ENCODE measurements around the gene TFF1. TPM values are rescaled to one million over a fixed set of nuclear protein-coding genes. Genes with fewer than 3 reads are reported as not detected.
A peak's percentile ranks its signal among the peaks of the same experiment; 100 is the strongest.

The TFF1 gene
- total and polyA plus RNA-seq, 4 experiments from 2014 or later: not detected

DNA sequence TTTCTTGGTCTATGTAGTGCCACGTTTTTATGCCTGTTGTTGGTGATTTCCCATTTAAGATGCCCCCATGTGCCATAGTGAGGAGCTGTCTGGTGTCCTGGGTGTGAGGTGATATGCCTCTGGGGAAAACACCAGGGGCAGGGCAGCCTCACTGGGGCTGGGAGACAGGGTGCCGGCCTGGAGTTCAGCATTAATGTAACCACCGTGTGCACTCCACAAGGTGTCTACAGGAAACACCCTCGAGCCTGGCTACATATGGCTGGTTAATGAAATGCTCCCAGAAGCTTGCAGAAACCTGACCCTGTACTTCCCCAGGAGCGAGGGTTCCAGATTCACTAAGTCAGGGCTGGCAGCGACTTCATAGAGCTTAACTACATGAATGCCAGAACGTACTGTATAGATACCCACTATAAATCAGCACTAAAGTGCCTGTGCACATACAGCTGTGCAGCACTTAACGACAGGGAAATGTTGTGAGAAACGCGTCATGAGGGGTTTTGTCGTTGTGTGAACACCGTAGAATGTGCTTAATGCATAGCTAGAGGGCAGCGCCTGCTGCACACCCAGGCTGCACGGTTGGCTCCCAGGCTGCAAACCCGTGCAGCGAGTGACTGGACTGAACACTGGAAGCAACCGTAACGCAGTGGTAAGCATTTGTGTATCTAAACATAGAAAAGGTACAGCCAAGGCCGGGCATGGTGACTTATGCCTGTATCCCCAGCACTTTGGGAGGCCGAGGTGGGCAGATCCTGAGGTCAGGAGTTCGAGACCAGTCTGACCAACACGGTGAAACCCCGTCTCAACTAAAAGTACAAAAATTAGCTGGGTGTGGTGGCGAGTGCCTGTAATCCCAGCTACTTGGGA, 25.9 kb downstream of the TFF1 start:
- no peaks in the 10 kb centered on the region for H3K36me3 Mint-ChIP-seq
- Histone ChIP-seq H3K4me1 (ENCODE audit: insufficient read depth, low read length) (peaks cover 10% of the 10 kb centered on the region), H3K9me3 (ENCODE audit: control insufficient read depth in 1 of 2, low read length in 2 of 2) (no peaks in the 10 kb centered on the region), H3K27ac (ENCODE audit: low read depth, low read length) (no peak overlapping the region), H3K27me3 (ENCODE audit: insufficient read depth, low read length) (no peaks in the 10 kb centered on the region), H3K36me3 (ENCODE audit: insufficient read depth, low read length) (no peaks in the 10 kb centered on the region), H3K4me3 (ENCODE audit: low read length in 2 of 2) (no peak overlapping the region)
- POLR2A ChIA-PET (ENCODE audit: partially characterized antibody): no interaction called here
- no peak overlapping the region for H3K27ac Mint-ChIP-seq
- CTCF ChIA-PET (ENCODE audit: partially characterized antibody): interaction anchor here (0.6 to 1.5 kb wide), 6 partner anchors 41 to 254 kb away, joined by 3 to 4 read pairs (median 4); partner anchors contain the start of gene UBASH3A
- H3K9me3 Mint-ChIP-seq: peaks cover 0 to 2% (median 0%) of the 10 kb centered on the region in 8 donors
- intact Hi-C loops (cut with micrococcal nuclease): no loop called here
- no peak overlapping the region for H3K4me3 Mint-ChIP-seq
- no peak for DNase-seq
- peaks cover 5 to 14% (median 8%) of the 10 kb centered on the region in 4 donors for H3K4me1 Mint-ChIP-seq
- H3K27me3 Mint-ChIP-seq: peaks cover 0 to 4% of the 10 kb centered on the region in 2 donors

GRCh38 chr21:42338729-42339715, 27.3 kb downstream of the TFF1 start:
- H3K27ac Mint-ChIP-seq: peak overlapping the region in 1 of 7 donors; percentile 32
- H3K27ac ChIP-seq (ENCODE audit: low read depth, low read length): no peak overlapping the region
- CTCF ChIA-PET (ENCODE audit: partially characterized antibody): interaction anchor here (0.5 to 4.0 kb wide), 17 partner anchors 10 to 255 kb away, joined by 3 to 60 read pairs (median 4); partner anchors contain the start of gene UBASH3A
- peaks cover 5 to 14% (median 8%) of the 10 kb centered on the region in 4 donors for H3K4me1 Mint-ChIP-seq
- peaks cover 10% of the 10 kb centered on the region for H3K4me1 ChIP-seq (ENCODE audit: insufficient read depth, low read length)
- DNase-seq: no peak
- no peaks in the 10 kb centered on the region for H3K27me3 ChIP-seq (ENCODE audit: insufficient read depth, low read length)
- H3K4me3 ChIP-seq (ENCODE audit: low read length in 2 of 2): no peak overlapping the region
- H3K36me3 Mint-ChIP-seq: no peaks in the 10 kb centered on the region
- no peak overlapping the region for H3K4me3 Mint-ChIP-seq
- H3K9me3 ChIP-seq (ENCODE audit: control insufficient read depth in 1 of 2, low read length in 2 of 2): no peaks in the 10 kb centered on the region
- peaks cover 0 to 4% of the 10 kb centered on the region in 2 donors for H3K27me3 Mint-ChIP-seq
- no peaks in the 10 kb centered on the region for H3K36me3 ChIP-seq (ENCODE audit: insufficient read depth, low read length)
- H3K9me3 Mint-ChIP-seq: peaks cover 0 to 2% (median 0%) of the 10 kb centered on the region in 8 donors
- POLR2A ChIA-PET (ENCODE audit: partially characterized antibody): interaction anchor here (1.1 to 2.0 kb wide), 5 partner anchors 66 to 157 kb away, joined by 3 to 13 read pairs (median 4); partner anchors contain the start of genes RSPH1 and UBASH3A
- intact Hi-C loops (cut with micrococcal nuclease): loop anchor here (1.0 kb wide), 2 partner anchors 86 to 111 kb away; no protein-coding TSS in a partner anchor

DNA sequence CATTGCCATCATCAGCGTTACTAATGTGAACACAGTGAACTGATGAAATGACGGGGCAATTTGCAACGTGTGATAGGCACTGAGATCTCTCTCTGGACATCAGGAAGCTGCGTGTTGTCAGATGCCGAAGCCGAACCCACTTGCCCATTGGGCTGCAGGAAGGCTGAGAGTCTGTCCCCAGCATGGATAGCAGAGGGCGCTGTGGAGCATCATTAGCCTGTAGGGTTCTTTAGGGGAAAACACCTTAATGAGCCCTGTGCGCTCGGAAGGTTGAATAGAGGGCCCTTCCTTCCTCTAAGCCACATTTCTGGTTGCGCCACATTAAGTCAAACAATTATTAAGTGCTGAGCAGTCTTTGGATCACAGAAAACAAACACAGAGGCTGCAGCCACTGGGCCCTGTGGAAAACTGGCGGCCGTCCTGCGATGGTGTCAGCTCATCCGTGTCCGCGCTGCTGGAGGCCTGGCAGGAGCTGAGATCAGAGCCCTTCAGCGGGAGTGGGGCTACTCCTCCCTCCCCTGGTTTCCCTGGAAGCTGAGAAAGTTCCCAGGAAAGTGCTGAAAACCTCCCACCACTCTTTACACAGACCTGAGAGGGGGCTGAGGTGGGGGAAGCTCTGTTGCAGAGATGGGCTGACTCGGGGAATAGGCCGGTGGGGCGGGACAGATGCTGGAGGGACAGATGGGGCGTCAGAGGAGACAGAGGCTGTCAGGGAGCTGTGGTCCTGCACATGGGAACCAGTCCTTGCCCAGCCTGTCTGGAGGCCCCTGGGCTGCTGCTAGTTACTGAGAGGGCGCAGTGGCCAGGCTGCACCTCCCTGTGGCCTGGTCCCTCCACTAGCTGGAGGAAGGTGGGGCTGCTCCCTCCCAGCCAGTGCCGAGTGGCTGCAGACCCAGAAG, 28.3 kb downstream of the TFF1 start:
- peaks cover 0 to 2% (median 0%) of the 10 kb centered on the region in 8 donors for H3K9me3 Mint-ChIP-seq
- Histone ChIP-seq H3K4me1 (ENCODE audit: insufficient read depth, low read length) (peaks cover 10% of the 10 kb centered on the region), H3K36me3 (ENCODE audit: insufficient read depth, low read length) (no peaks in the 10 kb centered on the region), H3K27me3 (ENCODE audit: insufficient read depth, low read length) (no peaks in the 10 kb centered on the region), H3K27ac (ENCODE audit: low read depth, low read length) (no peak overlapping the region), H3K9me3 (ENCODE audit: control insufficient read depth in 1 of 2, low read length in 2 of 2) (no peaks in the 10 kb centered on the region), H3K4me3 (ENCODE audit: low read length in 2 of 2) (no peak overlapping the region)
- intact Hi-C loops (cut with micrococcal nuclease): loop anchor here (1.0 kb wide), 2 partner anchors 87 to 112 kb away; no protein-coding TSS in a partner anchor
- POLR2A ChIA-PET (ENCODE audit: partially characterized antibody): interaction anchor here (0.5 to 2.5 kb wide), 9 partner anchors 23 to 158 kb away, joined by 3 to 13 read pairs (median 4); partner anchors contain the start of genes RSPH1 and UBASH3A
- no peaks in the 10 kb centered on the region for H3K36me3 Mint-ChIP-seq
- H3K27me3 Mint-ChIP-seq: peaks cover 2 to 4% of the 10 kb centered on the region in 2 donors
- peaks cover 5 to 14% (median 8%) of the 10 kb centered on the region in 4 donors for H3K4me1 Mint-ChIP-seq
- CTCF ChIA-PET (ENCODE audit: partially characterized antibody): interaction anchor here (0.5 to 4.0 kb wide), 22 partner anchors 11 to 200 kb away, joined by 3 to 60 read pairs (median 5); partner anchors contain the start of gene UBASH3A
- peak; percentile 74 to 81 (median 78) for DNase-seq
- peak overlapping the region in 3 of 8 donors; percentile 7 to 41 (median 38) for H3K4me3 Mint-ChIP-seq
- peak overlapping the region in 6 of 7 donors; percentile 18 to 82 (median 50) for H3K27ac Mint-ChIP-seq

DNA sequence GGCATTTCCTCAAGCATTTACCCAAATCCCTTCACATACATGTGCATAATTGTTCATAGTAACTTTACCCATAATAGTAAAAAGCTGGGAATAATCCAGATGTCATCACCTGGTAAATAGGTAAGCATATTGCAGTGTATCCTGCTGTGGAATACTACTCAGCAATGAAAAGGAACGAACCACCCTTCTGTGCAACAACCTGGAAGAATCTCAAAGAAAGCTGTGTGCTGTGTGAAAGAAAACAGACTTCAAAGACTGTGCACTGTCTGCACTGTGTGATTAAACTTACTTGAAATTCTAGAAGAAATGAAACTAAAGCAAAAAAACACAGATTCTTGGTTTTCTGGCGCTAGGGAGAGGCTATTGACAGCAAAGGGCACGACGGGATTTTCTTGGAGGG, 29.1 kb downstream of the TFF1 start:
- no peak overlapping the region for H3K27ac ChIP-seq (ENCODE audit: low read depth, low read length)
- ChIA-PET POLR2A (ENCODE audit: partially characterized antibody) (interaction anchor here (0.5 to 2.5 kb wide), 7 partner anchors 67 to 159 kb away, joined by 3 to 13 read pairs (median 4); partner anchors contain the start of genes RSPH1 and UBASH3A), CTCF (ENCODE audit: partially characterized antibody) (interaction anchor here (1.0 to 4.0 kb wide), 17 partner anchors 12 to 201 kb away, joined by 3 to 60 read pairs (median 7); partner anchors contain the start of gene UBASH3A)
- no peak overlapping the region for H3K4me3 ChIP-seq (ENCODE audit: low read length in 2 of 2)
- Mint-ChIP-seq H3K4me3 (peak overlapping the region in 2 of 8 donors; percentile 11 to 41), H3K9me3 (peaks cover 0 to 7% (median 2%) of the 10 kb centered on the region in 8 donors), H3K4me1 (peaks cover 5 to 14% (median 8%) of the 10 kb centered on the region in 4 donors), H3K36me3 (no peaks in the 10 kb centered on the region), H3K27me3 (peaks cover 2 to 4% of the 10 kb centered on the region in 2 donors), H3K27ac (peak overlapping the region in 1 of 7 donors; percentile 82)
- no peaks in the 10 kb centered on the region for H3K27me3 ChIP-seq (ENCODE audit: insufficient read depth, low read length)
- peaks cover 10% of the 10 kb centered on the region for H3K4me1 ChIP-seq (ENCODE audit: insufficient read depth, low read length)
- no peaks in the 10 kb centered on the region for H3K36me3 ChIP-seq (ENCODE audit: insufficient read depth, low read length)
- peaks cover 0 to under 1% of the 10 kb centered on the region in 2 donors for H3K9me3 ChIP-seq (ENCODE audit: control insufficient read depth in 1 of 2, low read length in 2 of 2)
- no peak for DNase-seq
- intact Hi-C loops (cut with micrococcal nuclease): no loop called here

DNA sequence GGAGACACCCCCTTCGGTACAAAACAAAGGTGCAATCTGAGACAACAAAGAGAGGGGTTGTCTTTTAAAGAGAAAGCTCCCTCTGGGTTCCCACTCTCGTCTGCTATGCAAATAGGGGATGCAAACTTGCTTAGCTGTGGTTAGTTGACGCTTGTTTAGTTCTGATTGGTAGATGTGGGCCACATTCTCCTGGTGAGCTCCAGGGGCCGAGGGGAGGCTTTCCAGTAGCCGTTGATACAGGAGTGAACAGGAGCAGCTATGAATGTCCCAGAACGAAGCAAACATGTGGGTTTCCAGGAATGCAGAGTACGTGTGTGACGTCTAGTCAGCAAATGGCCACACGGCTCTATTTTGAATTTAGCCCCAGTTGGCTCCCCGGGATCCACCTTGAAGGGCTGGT, 30.3 kb downstream of the TFF1 start:
- Mint-ChIP-seq H3K4me1 (peaks cover 5 to 14% (median 8%) of the 10 kb centered on the region in 4 donors), H3K36me3 (peaks cover 0 to 8% of the 10 kb centered on the region in 2 donors), H3K4me3 (no peak overlapping the region), H3K9me3 (peaks cover 7 to 19% (median 14%) of the 10 kb centered on the region in 8 donors), H3K27ac (no peak overlapping the region), H3K27me3 (peaks cover 2 to 4% of the 10 kb centered on the region in 2 donors)
- H3K27ac ChIP-seq (ENCODE audit: low read depth, low read length): no peak overlapping the region
- no peak overlapping the region for H3K4me3 ChIP-seq (ENCODE audit: low read length in 2 of 2)
- H3K9me3 ChIP-seq (ENCODE audit: control insufficient read depth in 1 of 2, low read length in 2 of 2): peaks cover 0 to 4% of the 10 kb centered on the region in 2 donors
- intact Hi-C loops (cut with micrococcal nuclease): no loop called here
- ChIA-PET CTCF (ENCODE audit: partially characterized antibody) (interaction anchor here (1.6 to 4.0 kb wide), 6 partner anchors 26 to 190 kb away, joined by 4 to 60 read pairs (median 9); no protein-coding TSS in a partner anchor), POLR2A (ENCODE audit: partially characterized antibody) (interaction anchor here (2.5 kb wide), 1 partner anchor 89 kb away, joined by 8 read pairs; no protein-coding TSS in a partner anchor)
- H3K27me3 ChIP-seq (ENCODE audit: insufficient read depth, low read length): no peaks in the 10 kb centered on the region
- H3K4me1 ChIP-seq (ENCODE audit: insufficient read depth, low read length): peaks cover 10% of the 10 kb centered on the region
- DNase-seq: no peak
- no peaks in the 10 kb centered on the region for H3K36me3 ChIP-seq (ENCODE audit: insufficient read depth, low read length)

Measured in CD4-positive, alpha-beta memory T cell (primary cell).